A549 (cell line): ENCODE measurements around the gene GPT2.

Experiments used
- CTCF ChIP-seq: fragments of >200 bp; sonication (Bioruptor Twin); formaldehyde crosslinking; IDR thresholded peaks from 3 replicates; pipeline ENCODE4 v1.5.1; 2016
- MYC ChIP-seq: IDR thresholded peaks from 2 replicates; pipeline ENCODE4 v1.6.1; 2012; ENCODE audit warnings: mild to moderate bottlenecking, inconsistent platforms, low read length, improper control_type of control experiment, borderline replicate concordance

- TF ChIP-seq CTCF (no peak), MYC (no peak)
Observed at GRCh38 chr16:46972429-46973206, 88.5 kb downstream of the GPT2 start.
